ENCODE results near the gene SERPINA1. TPM values are rescaled to one million over a fixed set of nuclear protein-coding genes. Genes with fewer than 3 reads are reported as not detected.
A peak's percentile ranks its signal among the peaks of the same experiment; 100 is the strongest.

SERPINA1 gene
- total RNA-seq, 1 donor from 2014 or later, result 0.58 TPM

DNA sequence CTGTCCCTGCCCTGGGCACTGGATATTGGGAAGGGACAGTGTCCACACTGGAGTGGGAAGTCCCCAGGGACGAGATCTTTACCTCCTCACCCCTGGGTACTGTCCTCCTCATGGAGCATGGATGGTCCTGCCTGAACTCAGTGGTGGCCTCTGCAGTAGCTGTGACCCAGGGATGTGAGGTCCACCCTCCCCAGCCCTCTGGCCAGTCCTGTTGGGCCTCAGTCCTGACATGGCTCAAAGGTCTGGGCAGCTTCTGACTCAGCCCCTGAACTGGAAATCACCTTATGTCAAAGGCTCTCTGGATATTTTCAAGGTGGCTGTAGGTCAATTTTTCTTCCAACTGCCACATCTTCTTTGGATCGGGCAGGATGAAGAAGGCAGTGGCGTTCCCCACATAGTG lies 24.4 kb downstream of the SERPINA1 start:
- no peaks in the 10 kb centered on the region for H3K36me3 Mint-ChIP-seq
- no peak for DNase-seq (ENCODE audit: low spot score in 2 of 2, unreplicated experiment in 2 of 2)
- no peaks in the 10 kb centered on the region for H3K9me3 Mint-ChIP-seq
- H3K27me3 Mint-ChIP-seq (ENCODE audit: low read depth), result no peaks in the 10 kb centered on the region
- no peak overlapping the region for H3K27ac Mint-ChIP-seq
- TF ChIP-seq, protein P1, sequence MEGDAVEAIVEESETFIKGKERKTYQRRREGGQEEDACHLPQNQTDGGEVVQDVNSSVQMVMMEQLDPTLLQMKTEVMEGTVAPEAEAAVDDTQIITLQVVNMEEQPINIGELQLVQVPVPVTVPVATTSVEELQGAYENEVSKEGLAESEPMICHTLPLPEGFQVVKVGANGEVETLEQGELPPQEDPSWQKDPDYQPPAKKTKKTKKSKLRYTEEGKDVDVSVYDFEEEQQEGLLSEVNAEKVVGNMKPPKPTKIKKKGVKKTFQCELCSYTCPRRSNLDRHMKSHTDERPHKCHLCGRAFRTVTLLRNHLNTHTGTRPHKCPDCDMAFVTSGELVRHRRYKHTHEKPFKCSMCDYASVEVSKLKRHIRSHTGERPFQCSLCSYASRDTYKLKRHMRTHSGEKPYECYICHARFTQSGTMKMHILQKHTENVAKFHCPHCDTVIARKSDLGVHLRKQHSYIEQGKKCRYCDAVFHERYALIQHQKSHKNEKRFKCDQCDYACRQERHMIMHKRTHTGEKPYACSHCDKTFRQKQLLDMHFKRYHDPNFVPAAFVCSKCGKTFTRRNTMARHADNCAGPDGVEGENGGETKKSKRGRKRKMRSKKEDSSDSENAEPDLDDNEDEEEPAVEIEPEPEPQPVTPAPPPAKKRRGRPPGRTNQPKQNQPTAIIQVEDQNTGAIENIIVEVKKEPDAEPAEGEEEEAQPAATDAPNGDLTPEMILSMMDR (IDR thresholded peaks at IDR 0.05; ENCODE audit: unreplicated experiment), result no peak
- no peak overlapping the region for H3K4me3 Mint-ChIP-seq
- H3K4me1 Mint-ChIP-seq, result no peaks in the 10 kb centered on the region

DNA sequence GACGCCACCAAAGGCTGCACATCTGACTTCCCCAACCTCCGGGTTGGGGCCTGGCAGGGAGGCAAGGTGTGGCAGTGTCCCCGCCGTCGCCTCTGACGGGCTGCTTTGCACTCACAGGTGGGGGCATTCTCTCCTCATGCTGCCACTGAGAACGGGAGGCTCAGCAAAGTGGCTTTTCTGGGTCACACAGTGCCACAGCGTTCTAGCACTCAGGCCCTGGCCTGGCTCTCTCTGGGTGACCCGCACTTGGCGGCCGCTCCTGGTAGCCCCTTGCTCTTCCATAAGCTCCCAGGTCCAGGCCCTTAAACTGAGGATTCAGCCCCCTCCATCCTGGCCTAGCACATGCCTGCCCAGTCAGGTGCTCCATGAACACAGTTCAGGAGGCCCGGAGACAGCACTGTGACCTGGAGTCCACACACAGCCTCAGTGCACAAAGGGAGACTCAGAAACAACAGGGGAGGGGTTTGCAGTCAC lies 25.2 kb downstream of the SERPINA1 start:
- no peaks in the 10 kb centered on the region for H3K27me3 Mint-ChIP-seq (ENCODE audit: low read depth)
- no peaks in the 10 kb centered on the region for H3K4me1 Mint-ChIP-seq
- no peak overlapping the region for H3K4me3 Mint-ChIP-seq
- TF ChIP-seq, protein P1 (IDR thresholded peaks at IDR 0.05; ENCODE audit: unreplicated experiment), result no peak
- no peaks in the 10 kb centered on the region for H3K9me3 Mint-ChIP-seq
- no peak overlapping the region for H3K27ac Mint-ChIP-seq
- no peaks in the 10 kb centered on the region for H3K36me3 Mint-ChIP-seq
- no peak for DNase-seq (ENCODE audit: low spot score in 2 of 2, unreplicated experiment in 2 of 2)

DNA sequence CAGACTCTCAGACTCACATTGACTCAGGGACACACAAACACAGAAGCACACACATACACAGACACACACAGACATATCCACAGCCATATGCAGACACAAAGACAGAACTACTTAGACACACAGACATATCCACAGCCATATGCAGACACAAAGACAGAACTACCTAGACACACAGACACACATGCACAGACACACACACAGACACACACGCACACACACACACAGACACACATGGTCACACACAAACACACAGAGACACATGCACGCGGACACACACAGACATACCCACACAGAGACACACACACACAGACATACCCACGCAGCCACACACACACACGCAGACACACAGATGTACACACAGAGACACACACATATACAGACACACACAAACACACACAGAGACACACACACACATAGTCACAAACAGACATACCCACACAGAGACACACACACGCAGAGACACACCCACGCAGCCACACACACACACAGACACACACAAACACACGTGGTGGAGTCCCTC lies 25.7 kb downstream of the SERPINA1 start:
- Mint-ChIP-seq H3K9me3 (no peaks in the 10 kb centered on the region), H3K27me3 (ENCODE audit: low read depth) (no peaks in the 10 kb centered on the region), H3K4me1 (no peaks in the 10 kb centered on the region), H3K36me3 (no peaks in the 10 kb centered on the region), H3K4me3 (no peak overlapping the region), H3K27ac (no peak overlapping the region)
- no peak for DNase-seq (ENCODE audit: low spot score in 2 of 2, unreplicated experiment in 2 of 2)
- TF ChIP-seq, protein P1 (IDR thresholded peaks at IDR 0.05; ENCODE audit: unreplicated experiment), result no peak

DNA sequence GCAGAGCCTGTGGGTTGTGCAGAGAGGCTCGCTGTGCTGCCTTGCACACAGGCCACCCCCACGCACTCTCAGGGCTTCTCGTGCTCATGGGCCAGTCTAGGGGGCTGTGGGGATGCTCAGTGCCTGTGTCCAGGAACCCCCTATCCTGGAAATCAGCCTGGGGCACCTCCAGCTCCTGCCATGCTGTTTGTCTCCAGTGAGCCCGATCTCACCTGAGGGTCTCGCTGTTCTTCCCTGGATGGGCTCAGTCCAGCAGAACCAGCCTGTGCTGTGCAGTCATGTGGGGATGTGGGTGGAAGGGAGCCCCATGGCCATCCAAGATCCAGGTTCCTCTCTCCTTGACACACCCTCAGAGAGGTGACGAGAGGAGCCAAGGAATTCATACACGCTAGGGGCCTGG lies 26.7 kb downstream of the SERPINA1 start:
- Mint-ChIP-seq H3K27me3 (ENCODE audit: low read depth) (peaks cover 2% of the 10 kb centered on the region), H3K4me3 (no peak overlapping the region), H3K4me1 (no peaks in the 10 kb centered on the region), H3K36me3 (no peaks in the 10 kb centered on the region), H3K9me3 (no peaks in the 10 kb centered on the region), H3K27ac (no peak overlapping the region)
- DNase-seq (ENCODE audit: low spot score in 2 of 2, unreplicated experiment in 2 of 2), result no peak
- TF ChIP-seq, protein P1 (IDR thresholded peaks at IDR 0.05; ENCODE audit: unreplicated experiment), result no peak

DNA sequence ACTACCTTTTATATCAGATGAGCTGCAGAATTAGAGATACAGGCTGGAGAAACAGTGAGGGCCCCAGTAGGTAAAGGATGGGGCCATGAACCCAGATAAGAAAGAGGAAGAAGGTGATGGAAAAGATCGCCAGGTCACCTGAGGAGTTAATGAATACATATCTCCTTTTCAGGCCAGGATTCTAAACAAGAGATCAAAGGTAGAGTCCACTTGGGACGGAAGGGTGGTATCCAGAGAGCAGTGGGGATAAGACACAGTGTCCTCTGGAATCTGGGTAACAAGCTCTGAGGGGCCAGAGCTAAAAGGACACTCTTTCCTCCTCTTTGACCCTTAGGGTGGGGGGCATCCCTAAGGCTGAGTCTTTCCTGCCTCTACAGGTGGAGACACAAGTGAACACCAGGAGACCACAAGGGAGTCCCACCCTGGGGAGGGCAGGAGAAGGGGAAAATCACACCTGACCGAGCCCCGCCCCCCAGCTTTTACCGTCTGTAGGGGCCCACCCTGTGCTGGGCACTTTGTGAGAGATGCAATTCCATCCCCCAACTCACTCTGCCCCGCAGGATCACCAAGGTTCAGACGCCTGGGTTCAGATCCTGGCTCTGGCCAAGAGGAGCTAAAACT lies 27.3 kb downstream of the SERPINA1 start:
- H3K36me3 Mint-ChIP-seq, result no peaks in the 10 kb centered on the region
- TF ChIP-seq, protein P1 (IDR thresholded peaks at IDR 0.05; ENCODE audit: unreplicated experiment), result no peak
- no peaks in the 10 kb centered on the region for H3K9me3 Mint-ChIP-seq
- H3K4me1 Mint-ChIP-seq, result no peaks in the 10 kb centered on the region
- H3K27me3 Mint-ChIP-seq (ENCODE audit: low read depth), result peaks cover 7% of the 10 kb centered on the region
- H3K4me3 Mint-ChIP-seq, result no peak overlapping the region
- DNase-seq (ENCODE audit: low spot score in 2 of 2, unreplicated experiment in 2 of 2), result peak in 1 of 2 experiments; percentile 21
- H3K27ac Mint-ChIP-seq, result no peak overlapping the region

All from mesothelial cell of epicardium (in vitro differentiated cells).